Caki2 (cell line): ENCODE data around the gene DIAPH1. TPM values are rescaled to one million over a fixed set of nuclear protein-coding genes. Genes with fewer than 3 reads are reported as not detected.

ENCODE experiments used
- DNase-seq: peaks from one replicate; pipeline ENCODE4 v3.0.0-alpha.2; 2015; ENCODE audit warnings: low read depth
- in situ Hi-C: cut with HindIII; loops from 2 replicates; pipeline ENCODE4 v1.10.0; 2016; ENCODE audit warnings: low sequenced_read_pairs, low pct_unique_long_range_greater_than_20kb, mixed read lengths
- total RNA-seq: library from RNA; depleted of rRNA; stranded (reverse); fragments of >200 nt; shearing (Covaris generic); gene quantifications from 2 replicates; pipeline ENCODE4 v1.2.3, GENCODE V29; 2014; ENCODE audit warnings: low replicate concordance

Gene DIAPH1
- total RNA-seq, 1 experiment from 2014 or later, result 17.0 TPM

GRCh38 chr5:141501761-141502160 lies 117.0 kb downstream of the DIAPH1 start:
- DNase-seq, result no peak
- in situ Hi-C loops, result no loop called here

DNA sequence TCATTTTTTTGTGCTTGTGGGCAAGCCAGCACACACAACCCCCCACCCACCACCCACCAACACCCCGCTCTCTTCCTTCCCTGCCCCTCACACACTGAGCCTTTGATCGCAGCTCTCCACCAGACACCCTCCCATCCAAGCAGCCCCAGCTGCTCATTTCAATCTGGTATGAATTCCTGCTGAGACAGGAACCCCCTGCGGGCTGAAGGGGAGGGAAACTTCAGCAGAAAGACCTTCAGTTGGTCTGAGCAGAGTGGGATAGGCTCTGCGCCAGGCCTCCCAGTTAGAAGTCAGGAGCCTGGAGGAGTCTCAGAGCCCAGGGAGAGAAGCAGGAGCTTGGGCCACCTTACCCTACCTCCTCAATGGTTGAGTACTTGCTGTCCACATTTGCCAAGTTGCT lies 122.8 kb downstream of the DIAPH1 start:
- no peak for DNase-seq
- in situ Hi-C loops, result no loop called here

- no peak for DNase-seq
- in situ Hi-C loops, result no loop called here
These were observed 123.4 kb downstream of the DIAPH1 start for GRCh38 chr5:141495453-141495811.

DNA sequence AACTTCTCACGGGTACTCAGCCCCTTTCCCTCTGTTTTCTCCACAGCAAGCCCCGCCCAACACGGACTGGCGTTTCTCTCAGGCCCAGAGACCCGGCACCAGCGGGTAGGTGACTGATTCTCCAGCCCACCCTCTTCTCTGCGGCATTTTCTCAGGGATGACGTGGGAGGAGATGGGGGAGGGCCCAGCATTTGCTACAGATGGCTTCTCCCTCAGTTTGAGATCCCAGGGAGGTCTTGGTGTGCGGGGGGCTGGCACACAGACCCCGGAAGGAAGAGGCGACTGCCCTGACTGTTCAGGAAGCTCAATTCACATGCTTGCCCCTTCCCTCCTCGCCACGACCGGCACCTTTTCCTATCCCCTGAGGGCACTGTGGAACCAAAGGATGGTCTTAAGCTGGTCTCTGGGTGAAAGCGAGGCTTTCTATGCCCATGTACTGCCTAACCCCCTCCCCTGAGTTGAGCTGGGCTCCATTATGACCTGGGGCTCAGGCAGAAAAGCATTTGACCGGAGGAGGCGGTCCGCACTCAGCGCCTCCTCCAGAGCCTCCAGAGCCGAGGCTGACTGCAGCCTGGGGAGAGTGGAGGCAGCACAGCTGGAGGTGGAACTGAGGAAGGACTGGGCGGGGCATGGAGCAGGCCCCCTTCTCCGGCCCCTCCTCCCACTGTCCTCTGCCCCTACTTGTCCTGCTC lies 123.9 kb downstream of the DIAPH1 start:
- no peak for DNase-seq
- in situ Hi-C loops, result no loop called here

- in situ Hi-C loops, result no loop called here
These were observed 125.0 kb downstream of the DIAPH1 start for GRCh38 chr5:141493500-141494422.

DNA sequence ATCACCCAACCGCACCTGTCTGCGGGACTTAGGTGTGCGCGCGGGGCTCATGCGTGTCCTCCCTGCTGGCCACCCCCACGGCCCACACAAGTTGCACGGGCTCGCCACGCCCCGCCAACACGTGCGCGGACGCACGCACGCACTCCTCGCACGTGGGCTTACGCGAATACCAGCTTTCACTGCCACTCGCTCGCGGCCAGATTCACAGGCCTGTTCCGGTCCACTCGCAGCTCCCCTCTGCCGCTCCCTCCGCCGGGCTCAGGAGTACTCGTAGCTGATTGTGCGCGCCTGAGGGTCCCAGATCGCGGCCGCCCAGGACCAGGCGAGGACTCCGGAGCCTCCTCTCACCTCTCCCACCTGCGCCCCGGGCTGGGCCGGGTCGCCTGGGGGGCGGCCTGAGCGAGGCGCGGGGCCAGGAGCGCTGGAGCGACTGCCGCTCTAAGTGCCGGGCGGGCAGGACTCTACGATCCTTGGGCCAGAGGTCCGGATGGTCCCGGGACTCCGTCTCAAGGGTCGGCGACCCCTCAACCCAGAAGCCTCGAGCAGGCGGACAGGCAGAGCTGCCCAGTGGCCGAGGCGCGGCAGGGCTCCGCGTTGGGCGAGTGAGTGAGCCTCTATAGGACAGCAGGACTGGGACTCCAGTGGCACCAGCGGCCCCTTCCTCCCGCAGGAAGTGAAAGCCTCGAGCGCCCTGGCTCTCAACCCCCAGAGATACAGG lies 126.5 kb downstream of the DIAPH1 start:
- DNase-seq, result no peak
- in situ Hi-C loops, result no loop called here

More at GRCh38 chr5:141493500-141494422, 125.0 kb downstream of the DIAPH1 start:
- DNase-seq, result no peak

- in situ Hi-C loops, result no loop called here
- no peak for DNase-seq
These were observed 127.3 kb downstream of the DIAPH1 start for GRCh38 chr5:141491323-141492167.

GRCh38 chr5:141490771-141491170 lies 128.0 kb downstream of the DIAPH1 start:
- in situ Hi-C loops, result no loop called here

DNA sequence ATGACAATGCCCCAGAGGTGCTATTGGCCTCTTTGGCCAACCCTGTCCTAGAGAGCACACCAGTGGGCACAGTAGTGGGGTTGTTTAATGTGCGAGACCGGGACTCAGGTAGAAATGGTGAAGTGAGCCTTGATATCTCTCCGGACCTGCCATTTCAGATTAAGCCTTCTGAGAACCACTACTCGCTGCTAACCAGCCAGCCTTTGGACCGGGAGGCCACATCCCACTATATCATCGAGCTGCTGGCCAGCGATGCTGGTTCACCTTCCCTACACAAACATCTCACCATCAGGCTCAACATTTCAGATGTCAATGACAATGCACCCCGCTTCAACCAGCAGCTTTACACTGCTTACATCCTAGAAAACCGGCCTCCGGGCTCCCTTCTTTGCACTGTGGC lies 128.5 kb downstream of the DIAPH1 start:
- in situ Hi-C loops, result no loop called here
- no peak for DNase-seq

More at GRCh38 chr5:141490771-141491170, 128.0 kb downstream of the DIAPH1 start:
- DNase-seq, result no peak

DNA sequence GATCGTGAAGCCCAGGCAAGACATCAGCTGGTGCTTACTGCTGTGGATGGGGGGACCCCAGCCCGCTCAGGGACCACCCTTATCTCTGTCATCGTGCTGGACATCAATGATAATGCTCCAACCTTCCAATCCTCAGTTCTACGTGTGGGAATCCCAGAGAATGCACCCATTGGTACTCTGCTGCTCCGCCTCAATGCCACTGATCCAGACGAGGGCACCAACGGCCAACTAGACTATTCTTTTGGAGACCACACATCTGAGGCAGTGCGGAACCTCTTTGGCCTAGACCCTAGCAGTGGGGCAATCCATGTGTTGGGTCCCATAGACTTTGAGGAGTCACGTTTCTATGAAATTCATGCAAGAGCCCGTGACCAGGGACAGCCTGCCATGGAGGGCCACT lies 129.0 kb downstream of the DIAPH1 start:
- no peak for DNase-seq
- in situ Hi-C loops, result no loop called here

- no peak for DNase-seq
- in situ Hi-C loops, result no loop called here
These were observed 129.9 kb downstream of the DIAPH1 start, which contains the start of gene PCDHGC5 for GRCh38 chr5:141488591-141489561. Gene PCDHGC5 (plus strand): TSS chr5:141489081. CDS start chr5:141489241, 160 bp downstream.

DNA sequence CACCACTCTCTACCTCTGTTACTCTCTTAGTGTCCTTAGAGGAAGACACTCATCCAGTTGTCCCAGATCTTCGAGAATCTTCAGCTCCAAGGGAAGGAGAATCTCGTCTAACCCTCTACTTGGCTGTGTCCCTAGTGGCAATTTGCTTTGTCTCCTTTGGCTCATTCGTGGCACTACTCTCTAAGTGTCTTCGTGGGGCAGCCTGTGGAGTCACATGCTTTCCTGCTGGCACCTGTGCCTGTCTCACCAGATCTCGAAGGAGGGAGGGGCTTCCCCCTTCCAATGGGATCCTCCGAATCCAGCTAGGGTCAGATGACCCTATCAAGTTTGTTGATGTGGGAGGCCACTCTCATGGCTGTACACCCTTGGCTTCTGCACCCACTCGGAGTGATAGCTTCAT lies 131.7 kb downstream of the DIAPH1 start:
- in situ Hi-C loops, result no loop called here
- DNase-seq, result no peak

DNA sequence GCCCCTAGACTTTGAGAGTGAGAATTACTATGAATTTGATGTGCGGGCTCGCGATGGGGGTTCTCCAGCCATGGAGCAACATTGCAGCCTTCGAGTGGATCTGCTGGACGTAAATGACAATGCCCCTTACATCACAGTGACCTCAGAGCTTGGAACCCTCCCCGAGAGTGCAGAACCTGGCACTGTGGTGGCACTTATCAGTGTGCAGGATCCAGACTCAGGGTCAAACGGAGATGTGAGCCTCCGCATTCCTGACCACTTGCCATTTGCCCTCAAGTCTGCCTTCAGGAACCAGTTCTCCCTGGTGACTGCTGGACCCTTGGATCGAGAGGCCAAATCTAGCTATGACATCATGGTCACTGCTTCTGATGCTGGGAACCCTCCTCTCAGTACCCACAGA lies 132.7 kb downstream of the DIAPH1 start:
- in situ Hi-C loops, result no loop called here
- DNase-seq, result no peak

- in situ Hi-C loops, result no loop called here
- DNase-seq, result no peak
These were observed 133.3 kb downstream of the DIAPH1 start for GRCh38 chr5:141485321-141486055.

- DNase-seq, result no peak
- in situ Hi-C loops, result no loop called here
These were observed 134.0 kb downstream of the DIAPH1 start, which contains the start of gene PCDHGC4 for GRCh38 chr5:141484641-141485311. Gene PCDHGC4 (plus strand): TSS chr5:141485030. CDS start chr5:141485174, 144 bp downstream.

- in situ Hi-C loops, result no loop called here
- DNase-seq, result no peak
These were observed 134.5 kb downstream of the DIAPH1 start for GRCh38 chr5:141484310-141484640.
